HG02840 (cell line): ENCODE results near the gene LEP.
"Not testable (repeated sequence)": the region's sequence is repeated elsewhere in the genome, so short reads cannot be mapped to it uniquely, and the experiment has no call there.

ENCODE experiments used
- ATAC-seq: cut with Tn5 transposase; IDR thresholded peaks from one replicate; pipeline ENCODE4 v1.9.1; 2021; ENCODE audit warnings: mild to moderate bottlenecking, moderate library complexity, moderate number of reproducible peaks; ENCODE audit not compliant: unreplicated experiment, low FRiP score

The LEP gene

GRCh38 chr7:128210590-128211570, 30.2 kb upstream of the LEP start:
- ATAC-seq = no peak

GRCh38 chr7:128211626-128212025, 29.5 kb upstream of the LEP start:
- no peak for ATAC-seq

- ATAC-seq = no peak
Measured at GRCh38 chr7:128214463-128214862, 26.6 kb upstream of the LEP start.

- ATAC-seq = no peak
Measured at GRCh38 chr7:128215281-128215680, 25.8 kb upstream of the LEP start.

GRCh38 chr7:128215739-128216138, 25.3 kb upstream of the LEP start:
- ATAC-seq = no peak

GRCh38 chr7:128217030-128217805, 23.9 kb upstream of the LEP start:
- no peak for ATAC-seq

GRCh38 chr7:128217967-128218652, 23.0 kb upstream of the LEP start:
- ATAC-seq = no peak

GRCh38 chr7:128219636-128220035, 21.4 kb upstream of the LEP start:
- no peak for ATAC-seq

- ATAC-seq = no peak
Measured at GRCh38 chr7:128221929-128222403, 19.1 kb upstream of the LEP start.

- ATAC-seq = no peak
Measured at GRCh38 chr7:128226132-128226980, 14.7 kb upstream of the LEP start.

- ATAC-seq = no peak
Measured at GRCh38 chr7:128227271-128227670, 13.8 kb upstream of the LEP start.

- ATAC-seq = no peak
Measured at GRCh38 chr7:128231021-128231420, 10.1 kb upstream of the LEP start.

- ATAC-seq = no peak
Measured at GRCh38 chr7:128231677-128232076, 9.4 kb upstream of the LEP start.

GRCh38 chr7:128233471-128233870, 7.6 kb upstream of the LEP start:
- ATAC-seq = no peak

GRCh38 chr7:128234476-128235026, 6.5 kb upstream of the LEP start:
- ATAC-seq = no peak

GRCh38 chr7:128235471-128235870, 5.6 kb upstream of the LEP start:
- no peak for ATAC-seq

- no peak for ATAC-seq
Measured at GRCh38 chr7:128236924-128237586, 4.0 kb upstream of the LEP start.

GRCh38 chr7:128239146-128239545, 1.9 kb upstream of the LEP start:
- not testable (repeated sequence) for ATAC-seq

GRCh38 chr7:128242661-128243060, 1.6 kb downstream of the LEP start:
- ATAC-seq = no peak
